Subcutaneous adipose tissue (tissue), 4 donors: ENCODE data around the gene MYO10. TPM values are rescaled to one million over a fixed set of nuclear protein-coding genes. Genes with fewer than 3 reads are reported as not detected.

Experiments
- total RNA-seq, 4 donors: library from RNA; depleted of rRNA; stranded (reverse); fragments of >200 nt; gene quantifications; one replicate each; pipeline ENCODE4 v1.1.0, GENCODE V29; 2016
- TF ChIP-seq, protein P1 (sequence below): fragments of 450-650 bp; IDR thresholded peaks from one replicate; pipeline ENCODE4 v1.5.1; 2016; ENCODE audit warnings: low read depth, mild to moderate bottlenecking, control low read depth, antibody characterized with exemption, moderate library complexity

MYO10 gene
- total RNA-seq, 4 donors from 2014 or later = 7.0 to 33.0 (median 9.3) TPM

DNA sequence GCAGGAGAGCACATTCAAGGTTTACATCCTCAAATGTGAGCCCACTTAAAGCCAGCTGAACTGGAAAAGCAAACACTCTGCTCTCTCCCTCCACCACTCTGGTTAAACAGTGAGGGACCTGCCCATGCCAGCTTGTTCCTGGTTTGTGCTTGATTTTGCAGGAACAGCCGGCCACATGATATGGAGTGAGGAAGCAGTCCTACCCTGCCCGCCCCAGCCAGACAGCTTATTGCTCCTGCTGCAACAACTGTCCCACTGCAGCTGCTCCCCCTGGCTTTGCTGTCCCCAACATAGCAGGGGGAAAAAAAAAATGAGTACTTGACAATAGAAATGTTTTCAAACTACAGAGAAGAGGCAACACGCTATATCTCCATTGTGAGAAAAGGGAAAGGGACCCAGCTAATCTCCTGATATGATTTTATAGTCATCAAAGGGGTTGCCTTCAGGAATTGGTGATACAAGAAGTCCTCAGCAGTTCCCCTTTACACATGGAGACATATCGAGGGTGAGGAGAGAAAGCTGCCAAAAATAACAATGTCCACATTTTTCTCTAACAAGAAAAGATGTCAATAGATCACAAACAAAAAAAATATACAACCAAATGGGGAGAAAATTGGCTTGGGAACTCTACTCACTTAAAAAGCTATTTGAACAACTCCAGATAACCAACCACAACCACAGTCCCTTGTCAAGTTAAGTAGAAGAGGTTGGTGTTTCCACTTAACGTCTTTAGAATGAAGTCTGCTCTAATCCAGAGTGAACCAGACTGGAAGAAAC is 4.6 kb downstream of the MYO10 start:
- TF ChIP-seq, protein P1, sequence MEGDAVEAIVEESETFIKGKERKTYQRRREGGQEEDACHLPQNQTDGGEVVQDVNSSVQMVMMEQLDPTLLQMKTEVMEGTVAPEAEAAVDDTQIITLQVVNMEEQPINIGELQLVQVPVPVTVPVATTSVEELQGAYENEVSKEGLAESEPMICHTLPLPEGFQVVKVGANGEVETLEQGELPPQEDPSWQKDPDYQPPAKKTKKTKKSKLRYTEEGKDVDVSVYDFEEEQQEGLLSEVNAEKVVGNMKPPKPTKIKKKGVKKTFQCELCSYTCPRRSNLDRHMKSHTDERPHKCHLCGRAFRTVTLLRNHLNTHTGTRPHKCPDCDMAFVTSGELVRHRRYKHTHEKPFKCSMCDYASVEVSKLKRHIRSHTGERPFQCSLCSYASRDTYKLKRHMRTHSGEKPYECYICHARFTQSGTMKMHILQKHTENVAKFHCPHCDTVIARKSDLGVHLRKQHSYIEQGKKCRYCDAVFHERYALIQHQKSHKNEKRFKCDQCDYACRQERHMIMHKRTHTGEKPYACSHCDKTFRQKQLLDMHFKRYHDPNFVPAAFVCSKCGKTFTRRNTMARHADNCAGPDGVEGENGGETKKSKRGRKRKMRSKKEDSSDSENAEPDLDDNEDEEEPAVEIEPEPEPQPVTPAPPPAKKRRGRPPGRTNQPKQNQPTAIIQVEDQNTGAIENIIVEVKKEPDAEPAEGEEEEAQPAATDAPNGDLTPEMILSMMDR = no peak

DNA sequence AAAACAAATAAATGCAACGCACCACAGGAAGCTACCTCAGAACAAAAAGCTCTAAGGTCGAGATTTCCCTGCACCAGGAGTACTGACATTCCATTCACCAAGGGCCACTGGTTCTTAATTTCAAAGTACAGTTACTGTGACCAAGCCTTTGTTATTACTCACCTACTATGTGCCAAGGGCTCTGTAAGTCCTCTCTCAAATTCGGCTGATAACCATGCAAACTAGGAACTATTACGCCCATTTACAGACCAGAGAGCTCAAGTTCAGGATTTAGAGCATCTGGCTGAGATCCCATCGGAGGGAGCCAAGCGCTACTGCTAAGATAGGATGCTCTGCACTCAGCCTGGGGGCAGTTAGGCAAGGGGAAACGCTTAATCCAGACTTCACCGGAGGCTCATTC is 5.6 kb downstream of the MYO10 start:
- TF ChIP-seq, protein P1 = no peak

DNA sequence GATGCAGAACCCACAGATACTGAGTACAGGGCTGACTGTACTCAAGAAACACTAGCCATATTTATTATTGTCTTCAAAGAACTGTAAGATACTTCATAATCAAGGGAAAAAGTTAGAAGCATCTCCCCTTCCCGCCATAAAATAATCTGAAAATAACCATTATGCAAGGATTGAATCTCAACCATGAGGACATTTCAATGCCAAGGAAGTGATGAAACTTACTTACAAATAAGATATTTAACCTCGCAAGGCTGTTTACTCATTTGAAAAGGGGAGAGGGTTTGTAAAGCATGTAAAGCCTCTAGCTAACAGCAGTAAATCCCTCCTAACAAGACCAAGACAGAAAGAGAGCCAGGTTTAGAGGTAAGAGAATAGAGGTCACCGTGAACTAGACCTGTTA is 6.3 kb downstream of the MYO10 start:
- TF ChIP-seq, protein P1 = no peak

DNA sequence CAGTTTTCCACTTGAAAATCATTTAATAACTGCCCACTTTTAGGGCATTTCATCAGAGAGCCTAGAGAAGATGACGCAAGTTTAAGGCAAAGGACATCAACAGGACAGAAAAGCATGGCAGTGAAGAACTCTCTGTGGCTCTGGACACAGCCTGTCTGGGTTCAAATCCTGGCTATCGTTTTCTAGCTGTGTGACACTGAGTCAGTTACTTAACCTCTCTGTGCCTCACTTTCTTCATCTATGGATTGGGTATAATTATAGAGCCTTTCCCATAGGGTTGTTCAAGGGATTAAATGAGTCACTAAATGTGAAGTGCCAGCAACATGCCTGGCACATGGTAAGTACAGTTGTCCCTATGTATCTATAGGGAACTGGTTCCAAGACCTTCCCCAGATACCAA is 6.7 kb downstream of the MYO10 start:
- TF ChIP-seq, protein P1 = no peak

DNA sequence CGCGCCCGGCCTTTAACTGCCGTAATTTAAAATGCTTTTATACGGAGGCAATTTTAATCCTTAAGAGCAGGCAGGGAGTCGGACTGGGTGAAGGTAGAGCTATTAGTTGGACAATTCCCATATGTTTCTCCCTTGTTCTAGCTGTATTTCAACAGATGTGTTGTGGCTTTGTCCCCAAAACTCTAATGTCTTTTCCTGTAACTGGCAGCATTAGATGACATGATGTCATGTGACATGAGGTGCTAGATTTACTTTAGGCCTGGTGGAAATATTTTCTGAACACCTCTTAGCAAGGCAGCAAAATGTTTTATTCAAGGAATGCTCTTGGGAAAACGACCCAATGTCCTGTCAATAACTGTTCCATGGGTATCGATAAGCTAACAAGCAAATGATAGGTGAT is 8.5 kb downstream of the MYO10 start:
- TF ChIP-seq, protein P1 = no peak

DNA sequence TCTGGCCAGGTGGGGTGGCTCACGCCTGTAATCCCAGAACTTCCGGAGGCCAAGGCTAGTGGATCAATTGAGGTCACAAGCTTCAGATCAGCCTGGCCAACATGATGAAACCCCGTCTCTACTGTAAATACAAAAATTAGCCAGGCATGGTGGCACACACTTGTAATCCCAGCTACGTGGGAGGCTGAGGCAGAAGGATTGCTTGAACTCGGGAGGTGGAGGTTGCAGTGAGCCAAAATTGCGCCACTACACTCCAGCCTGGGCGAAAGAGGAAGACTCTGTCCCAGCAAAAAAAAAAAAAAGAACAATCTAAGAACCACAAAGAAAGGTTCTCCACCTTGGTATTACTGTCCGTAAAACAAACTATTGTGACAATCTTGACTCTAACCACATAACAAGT is 9.7 kb downstream of the MYO10 start:
- TF ChIP-seq, protein P1 = no peak

DNA sequence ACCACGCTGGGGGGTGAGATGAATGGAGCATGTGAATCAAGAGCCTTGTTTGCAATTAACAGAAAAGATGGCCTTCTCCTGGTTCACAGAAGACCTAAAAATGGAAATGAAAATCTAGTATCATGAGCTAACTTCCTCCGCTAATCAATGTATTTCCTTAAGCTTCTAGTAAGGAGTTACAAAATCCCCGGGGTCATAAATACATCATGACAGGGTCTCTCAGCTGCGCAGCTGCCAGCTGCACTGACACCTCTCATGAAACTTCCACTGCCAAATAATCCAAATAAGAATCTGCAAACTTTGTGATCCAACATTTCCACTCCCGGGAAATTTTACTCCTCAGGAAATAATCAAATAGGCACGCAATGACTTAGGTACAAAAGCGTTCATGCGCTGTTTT is 11.9 kb downstream of the MYO10 start:
- TF ChIP-seq, protein P1 = no peak
